ENCODE measurements around the gene TAF10. TPM values are rescaled to one million over a fixed set of nuclear protein-coding genes. Genes with fewer than 3 reads are reported as not detected.

The TAF10 gene
- total RNA-seq, 1 experiment from 2014 or later: 198 TPM

GRCh38 chr11:6648501-6648900 is 36.5 kb upstream of the TAF10 start:
- no peaks in the 10 kb centered on the region for H3K36me3 ChIP-seq (replicated peaks; ENCODE audit: control insufficient read depth, insufficient read depth, low read length)
- no peaks in the 10 kb centered on the region; the same call in 1 of the 2 replicates for H3K27me3 ChIP-seq (ENCODE audit: control insufficient read depth, insufficient read depth, low read length)
- H3K4me3 ChIP-seq (ENCODE audit: insufficient read depth, low read depth, low read length): no peak overlapping the region
- DNase-seq: peak; percentile 8

GRCh38 chr11:6647836-6648235 is 35.8 kb upstream of the TAF10 start:
- H3K36me3 ChIP-seq (replicated peaks; ENCODE audit: control insufficient read depth, insufficient read depth, low read length): no peaks in the 10 kb centered on the region
- no peaks in the 10 kb centered on the region; the same call in 1 of the 2 replicates for H3K27me3 ChIP-seq (ENCODE audit: control insufficient read depth, insufficient read depth, low read length)
- no peak for DNase-seq
- no peak overlapping the region for H3K4me3 ChIP-seq (ENCODE audit: insufficient read depth, low read depth, low read length)

GRCh38 chr11:6646918-6647679 is 35.1 kb upstream of the TAF10 start:
- no peaks in the 10 kb centered on the region for H3K36me3 ChIP-seq (replicated peaks; ENCODE audit: control insufficient read depth, insufficient read depth, low read length)
- no peak overlapping the region for H3K4me3 ChIP-seq (ENCODE audit: insufficient read depth, low read depth, low read length)
- peak; percentile 70 for DNase-seq
- no peaks in the 10 kb centered on the region; the same call in 1 of the 2 replicates for H3K27me3 ChIP-seq (ENCODE audit: control insufficient read depth, insufficient read depth, low read length)

DNA sequence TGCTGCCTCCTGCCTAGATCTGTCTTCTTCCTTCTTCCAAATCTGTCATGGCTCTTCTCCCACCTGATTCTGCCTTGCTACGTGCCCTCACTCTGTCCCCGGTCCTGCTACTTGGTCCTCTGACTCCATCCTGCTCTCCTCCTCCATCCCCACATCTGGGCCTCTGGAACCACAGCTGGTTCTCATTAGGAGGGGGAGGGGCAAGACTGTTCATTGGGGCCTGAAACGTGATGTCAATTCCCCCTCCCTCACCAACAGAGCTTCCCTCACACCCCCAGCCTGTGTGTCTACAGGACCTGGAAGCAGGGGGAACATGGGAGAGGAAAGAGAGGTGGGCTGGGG is 34.5 kb upstream of the TAF10 start:
- H3K27me3 ChIP-seq (ENCODE audit: control insufficient read depth, insufficient read depth, low read length): no peaks in the 10 kb centered on the region; the same call in 1 of the 2 replicates
- H3K4me3 ChIP-seq (ENCODE audit: insufficient read depth, low read depth, low read length): no peak overlapping the region
- no peak for DNase-seq

DNA sequence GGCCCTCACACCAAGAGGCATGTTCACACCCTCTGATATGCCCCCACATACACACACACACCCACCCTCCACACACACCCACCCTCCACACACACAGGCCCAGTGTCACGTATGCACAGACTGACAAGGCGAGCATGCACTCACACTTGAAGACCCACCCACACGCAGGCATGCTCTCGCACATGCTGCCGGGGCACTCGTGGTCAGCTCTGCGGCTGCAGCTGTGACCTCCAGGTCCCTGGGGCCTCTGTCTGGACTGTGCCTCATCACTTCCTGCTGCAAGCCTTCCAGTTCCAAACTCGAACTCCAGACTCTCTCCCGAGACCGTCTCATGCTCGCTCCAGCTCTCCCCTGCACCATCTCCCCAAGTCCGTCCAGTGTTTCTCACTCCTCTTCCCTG is 34.1 kb upstream of the TAF10 start:
- Histone ChIP-seq H3K4me3 (ENCODE audit: insufficient read depth, low read depth, low read length) (no peak overlapping the region), H3K36me3 (replicated peaks; ENCODE audit: control insufficient read depth, insufficient read depth, low read length) (no peaks in the 10 kb centered on the region), H3K27me3 (ENCODE audit: control insufficient read depth, insufficient read depth, low read length) (no peaks in the 10 kb centered on the region; the same call in 1 of the 2 replicates)
- no peak for DNase-seq

More for the DNA sequence above, 34.5 kb upstream of the TAF10 start:
- no peaks in the 10 kb centered on the region for H3K36me3 ChIP-seq (replicated peaks; ENCODE audit: control insufficient read depth, insufficient read depth, low read length)

DNA sequence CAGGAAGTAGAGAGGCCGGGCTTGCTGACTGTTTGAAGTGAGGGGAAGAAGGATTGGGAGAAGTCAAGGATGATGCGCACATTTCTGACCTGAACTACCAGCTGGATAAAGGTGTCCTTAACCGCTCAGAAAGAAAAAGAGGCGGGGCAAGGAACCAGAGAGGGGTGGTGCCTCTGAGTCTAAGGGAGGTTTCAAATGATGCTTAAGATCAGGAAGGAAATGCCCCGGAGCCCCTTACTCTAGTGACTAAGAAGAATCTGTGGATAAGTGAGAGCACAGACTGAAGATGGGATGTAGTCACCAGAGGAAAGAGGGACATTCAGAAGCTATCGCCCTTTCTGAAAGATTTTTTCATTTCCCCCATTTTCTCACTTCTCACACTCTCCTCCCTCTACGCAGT is 30.9 kb upstream of the TAF10 start:
- peak; percentile 53 for DNase-seq
- Histone ChIP-seq H3K27me3 (ENCODE audit: control insufficient read depth, insufficient read depth, low read length) (no peaks in the 10 kb centered on the region), H3K4me3 (ENCODE audit: insufficient read depth, low read depth, low read length) (no peak overlapping the region), H3K36me3 (replicated peaks; ENCODE audit: control insufficient read depth, insufficient read depth, low read length) (no peaks in the 10 kb centered on the region)

DNA sequence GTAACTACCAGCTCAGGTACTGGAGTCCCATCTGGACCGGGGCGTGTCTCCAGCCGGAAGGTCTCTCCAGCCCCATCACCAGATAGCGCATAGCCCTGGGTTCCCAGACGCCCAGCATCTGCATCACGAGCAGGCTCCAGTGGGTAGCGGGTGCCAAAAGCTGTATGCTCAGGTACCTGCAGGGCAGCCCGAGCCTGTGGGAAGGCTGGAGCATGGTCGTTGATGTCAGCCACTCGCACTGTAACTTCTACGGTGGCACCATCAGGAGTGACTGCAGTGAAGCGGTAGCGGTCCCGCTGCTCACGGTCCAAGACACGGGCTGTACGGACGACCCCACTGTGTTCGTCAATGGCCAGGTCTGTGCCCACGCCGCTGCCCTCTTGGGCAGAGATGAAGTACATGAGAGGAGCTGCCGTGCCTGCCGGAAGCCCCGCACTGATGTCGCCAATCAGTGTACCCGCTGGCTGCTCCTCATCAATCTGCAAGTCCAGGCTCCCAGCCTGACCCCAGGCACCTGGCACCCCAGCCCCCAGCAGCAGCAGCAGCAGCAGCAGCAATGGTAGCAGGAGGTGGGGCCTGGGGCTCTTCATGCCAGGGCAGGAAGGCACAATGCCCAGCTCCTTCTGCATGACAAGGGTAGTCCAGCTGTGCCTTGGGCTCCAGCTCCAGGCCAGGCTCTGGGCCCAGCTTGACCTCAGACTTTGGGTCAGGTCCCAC is 29.1 kb upstream of the TAF10 start:
- DNase-seq: no peak
- Histone ChIP-seq H3K4me3 (ENCODE audit: insufficient read depth, low read depth, low read length) (no peak overlapping the region), H3K36me3 (replicated peaks; ENCODE audit: control insufficient read depth, insufficient read depth, low read length) (no peaks in the 10 kb centered on the region), H3K27me3 (ENCODE audit: control insufficient read depth, insufficient read depth, low read length) (no peaks in the 10 kb centered on the region)

DNA sequence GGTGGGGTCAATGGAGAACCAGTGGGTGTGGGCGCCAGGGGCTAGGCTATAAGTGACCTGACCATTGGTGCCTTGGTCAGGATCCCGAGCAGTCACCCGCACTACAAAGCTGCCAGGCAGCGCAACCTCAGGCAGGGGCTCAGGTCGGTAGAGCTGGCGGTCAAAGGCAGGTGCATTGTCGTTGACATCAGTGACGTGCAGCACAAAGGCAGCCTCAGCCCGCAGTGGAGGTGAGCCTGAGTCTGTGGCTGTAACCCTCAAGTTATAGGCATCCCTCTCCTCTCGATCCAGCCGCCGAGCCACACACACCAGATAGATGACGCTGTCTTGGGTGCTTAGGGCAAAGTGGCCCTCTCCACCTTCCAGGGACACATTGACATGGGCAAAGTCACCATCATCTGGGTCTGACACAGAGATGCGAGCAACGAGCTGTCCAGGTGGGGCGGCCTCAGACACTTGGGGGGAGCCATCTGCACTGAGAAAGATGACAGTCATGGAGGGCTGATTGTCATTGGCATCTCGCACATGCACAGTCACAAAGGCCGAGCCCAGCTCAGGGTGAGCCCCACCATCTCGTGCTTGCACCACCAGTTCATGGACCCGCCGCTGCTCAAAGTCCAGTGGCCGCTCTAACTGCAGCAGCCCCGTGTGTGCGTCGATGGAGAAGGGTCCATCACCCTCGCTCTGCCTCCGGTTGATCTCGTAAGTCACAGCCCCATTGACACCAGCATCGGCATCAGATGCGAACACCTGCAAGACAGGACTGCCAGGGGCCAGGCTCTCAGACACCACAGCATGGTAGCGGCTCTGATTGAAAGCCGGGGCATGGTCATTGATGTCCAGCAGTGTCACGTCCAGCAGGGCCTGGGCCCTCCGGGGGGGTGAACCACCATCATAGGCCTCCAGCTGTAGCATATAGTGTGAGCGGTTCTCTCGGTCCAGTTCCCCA is 28.3 kb upstream of the TAF10 start:
- Histone ChIP-seq H3K36me3 (replicated peaks; ENCODE audit: control insufficient read depth, insufficient read depth, low read length) (no peaks in the 10 kb centered on the region), H3K27me3 (ENCODE audit: control insufficient read depth, insufficient read depth, low read length) (no peaks in the 10 kb centered on the region), H3K4me3 (ENCODE audit: insufficient read depth, low read depth, low read length) (no peak overlapping the region)
- DNase-seq: no peak

- Histone ChIP-seq H3K4me3 (ENCODE audit: insufficient read depth, low read depth, low read length) (no peak overlapping the region), H3K36me3 (replicated peaks; ENCODE audit: control insufficient read depth, insufficient read depth, low read length) (no peaks in the 10 kb centered on the region), H3K27me3 (ENCODE audit: control insufficient read depth, insufficient read depth, low read length) (no peaks in the 10 kb centered on the region)
- no peak for DNase-seq
Measured at GRCh38 chr11:6638429-6638828, 26.4 kb upstream of the TAF10 start.

GRCh38 chr11:6637871-6638270 is 25.9 kb upstream of the TAF10 start:
- Histone ChIP-seq H3K27me3 (ENCODE audit: control insufficient read depth, insufficient read depth, low read length) (no peaks in the 10 kb centered on the region), H3K4me3 (ENCODE audit: insufficient read depth, low read depth, low read length) (no peak overlapping the region), H3K36me3 (replicated peaks; ENCODE audit: control insufficient read depth, insufficient read depth, low read length) (no peaks in the 10 kb centered on the region)
- DNase-seq: no peak

GRCh38 chr11:6636480-6636879 is 24.5 kb upstream of the TAF10 start:
- Histone ChIP-seq H3K27me3 (ENCODE audit: control insufficient read depth, insufficient read depth, low read length) (peaks cover 4% of the 10 kb centered on the region), H3K36me3 (replicated peaks; ENCODE audit: control insufficient read depth, insufficient read depth, low read length) (no peaks in the 10 kb centered on the region), H3K4me3 (ENCODE audit: insufficient read depth, low read depth, low read length) (no peak overlapping the region)
- DNase-seq: no peak

GRCh38 chr11:6635082-6635932 is 23.3 kb upstream of the TAF10 start:
- peaks cover 16% of the 10 kb centered on the region for H3K27me3 ChIP-seq (ENCODE audit: control insufficient read depth, insufficient read depth, low read length)
- H3K36me3 ChIP-seq (replicated peaks; ENCODE audit: control insufficient read depth, insufficient read depth, low read length): no peaks in the 10 kb centered on the region
- no peak overlapping the region for H3K4me3 ChIP-seq (ENCODE audit: insufficient read depth, low read depth, low read length)
- no peak for DNase-seq

DNA sequence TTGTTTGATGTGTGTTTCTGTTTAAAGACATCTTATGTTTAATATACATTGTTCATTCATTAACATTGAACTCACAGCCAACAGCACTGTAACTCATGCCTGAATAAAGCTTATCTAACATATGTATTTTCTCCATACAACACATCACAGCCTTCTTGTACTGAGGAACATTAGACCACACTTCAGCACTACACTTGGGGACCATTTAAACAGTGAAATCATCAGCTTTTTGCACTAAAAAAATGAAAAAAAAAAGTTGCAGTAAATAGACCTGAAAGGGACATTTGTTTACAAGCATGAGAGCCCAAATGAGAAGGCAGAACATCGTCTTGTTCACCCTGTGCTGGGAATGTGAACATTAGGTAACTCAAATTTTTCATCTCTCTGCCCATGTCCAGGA is 22.5 kb upstream of the TAF10 start:
- no peak for DNase-seq
- Histone ChIP-seq H3K4me3 (ENCODE audit: insufficient read depth, low read depth, low read length) (no peak overlapping the region), H3K36me3 (replicated peaks; ENCODE audit: control insufficient read depth, insufficient read depth, low read length) (no peaks in the 10 kb centered on the region), H3K27me3 (ENCODE audit: control insufficient read depth, insufficient read depth, low read length) (peaks cover 23% of the 10 kb centered on the region)

Measured in H7 (cell line).